Calu3 (cell line): ENCODE results near the gene GALNT6. TPM values are rescaled to one million over a fixed set of nuclear protein-coding genes. Genes with fewer than 3 reads are reported as not detected.

Source experiments
- BruUV-seq: library from RNA; stranded (reverse); fragments of 400-500 nt; replicated peaks from 2 replicates; lab custom pipeline; 2021; lab: Mats Ljungman, UMichigan
- CTCF ChIA-PET: fragments of 300-600 bp; sonication (Branson Sonifier 250); formaldehyde crosslinking; loops from one replicate; lab custom pipeline; 2022; ENCODE audit warnings: antibody characterized with exemption; lab: Charles Lee
- DNase-seq: peaks from one replicate; pipeline ENCODE4 v3.0.0; 2022
- H3K27ac Mint-ChIP-seq: one replicate; pipeline ENCODE4 v1.8.0; 2022; ENCODE audit warnings: mixed read lengths; ENCODE audit not compliant: unreplicated experiment
- H3K27me3 Mint-ChIP-seq: one replicate; pipeline ENCODE4 v1.8.0; 2022; ENCODE audit warnings: mixed read lengths; ENCODE audit not compliant: unreplicated experiment
- H3K36me3 Mint-ChIP-seq: one replicate; pipeline ENCODE4 v1.8.0; 2022; ENCODE audit warnings: mild to moderate bottlenecking, moderate library complexity, mixed read lengths; ENCODE audit not compliant: insufficient read depth, unreplicated experiment
- H3K4me1 Mint-ChIP-seq: one replicate; pipeline ENCODE4 v1.8.0; 2022; ENCODE audit warnings: mild to moderate bottlenecking, low read depth, mixed read lengths; ENCODE audit not compliant: unreplicated experiment
- H3K4me3 Mint-ChIP-seq: one replicate; pipeline ENCODE4 v1.8.0; 2022; ENCODE audit warnings: mild to moderate bottlenecking, low read depth, moderate library complexity, mixed read lengths; ENCODE audit not compliant: unreplicated experiment
- H3K9me3 Mint-ChIP-seq: one replicate; pipeline ENCODE4 v1.8.0; 2022; ENCODE audit warnings: low read depth, mixed read lengths; ENCODE audit not compliant: unreplicated experiment
- intact Hi-C: fragments of 100-400 bp; cut with micrococcal nuclease; formaldehyde crosslinking; loops from one replicate; pipeline ENCODE4 v1.10.0; 2022; ENCODE audit not compliant: unreplicated experiment
- total RNA-seq: library from RNA; stranded (reverse); gene quantifications from 2 replicates; pipeline ENCODE4 v1.2.3, GENCODE V29; 2022
- TF ChIP-seq, protein P1 (sequence below): fragments of 200-600 bp; IDR thresholded peaks from one replicate; pipeline ENCODE4 v1.8.0; 2022; ENCODE audit warnings: antibody characterized with exemption; ENCODE audit not compliant: unreplicated experiment

Gene GALNT6
- total RNA-seq, 1 experiment from 2014 or later: 45.3 TPM

DNA sequence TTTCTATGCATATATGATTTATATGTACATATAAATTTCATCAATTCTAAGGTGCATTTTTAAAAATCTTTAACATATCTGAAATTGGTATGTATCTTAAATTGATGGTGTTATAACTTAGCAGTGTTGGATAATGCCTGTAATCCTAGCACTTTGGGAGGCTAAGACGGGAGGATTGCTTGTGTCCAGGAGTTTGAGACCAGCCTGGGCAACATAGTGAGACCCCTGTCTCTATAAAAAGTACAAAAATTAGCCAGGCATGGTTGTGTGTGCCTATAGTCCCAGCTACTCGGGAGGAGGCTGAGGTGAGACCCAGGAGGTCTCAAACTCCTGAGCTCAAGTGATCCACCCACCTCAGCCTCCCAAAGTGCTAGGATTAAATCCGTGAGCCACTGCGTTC is 6.5 kb upstream of the GALNT6 start:
- CTCF ChIA-PET: no interaction called here
- Mint-ChIP-seq H3K4me1 (peaks cover 7% of the 10 kb centered on the region), H3K36me3 (peaks cover 7% of the 10 kb centered on the region), H3K4me3 (no peak overlapping the region), H3K27me3 (no peaks in the 10 kb centered on the region), H3K27ac (no peak overlapping the region), H3K9me3 (no peaks in the 10 kb centered on the region)
- no TSS peak for BruUV-seq
- intact Hi-C loops: no loop called here
- TF ChIP-seq, protein P1, sequence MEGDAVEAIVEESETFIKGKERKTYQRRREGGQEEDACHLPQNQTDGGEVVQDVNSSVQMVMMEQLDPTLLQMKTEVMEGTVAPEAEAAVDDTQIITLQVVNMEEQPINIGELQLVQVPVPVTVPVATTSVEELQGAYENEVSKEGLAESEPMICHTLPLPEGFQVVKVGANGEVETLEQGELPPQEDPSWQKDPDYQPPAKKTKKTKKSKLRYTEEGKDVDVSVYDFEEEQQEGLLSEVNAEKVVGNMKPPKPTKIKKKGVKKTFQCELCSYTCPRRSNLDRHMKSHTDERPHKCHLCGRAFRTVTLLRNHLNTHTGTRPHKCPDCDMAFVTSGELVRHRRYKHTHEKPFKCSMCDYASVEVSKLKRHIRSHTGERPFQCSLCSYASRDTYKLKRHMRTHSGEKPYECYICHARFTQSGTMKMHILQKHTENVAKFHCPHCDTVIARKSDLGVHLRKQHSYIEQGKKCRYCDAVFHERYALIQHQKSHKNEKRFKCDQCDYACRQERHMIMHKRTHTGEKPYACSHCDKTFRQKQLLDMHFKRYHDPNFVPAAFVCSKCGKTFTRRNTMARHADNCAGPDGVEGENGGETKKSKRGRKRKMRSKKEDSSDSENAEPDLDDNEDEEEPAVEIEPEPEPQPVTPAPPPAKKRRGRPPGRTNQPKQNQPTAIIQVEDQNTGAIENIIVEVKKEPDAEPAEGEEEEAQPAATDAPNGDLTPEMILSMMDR: no peak
- DNase-seq: no peak

DNA sequence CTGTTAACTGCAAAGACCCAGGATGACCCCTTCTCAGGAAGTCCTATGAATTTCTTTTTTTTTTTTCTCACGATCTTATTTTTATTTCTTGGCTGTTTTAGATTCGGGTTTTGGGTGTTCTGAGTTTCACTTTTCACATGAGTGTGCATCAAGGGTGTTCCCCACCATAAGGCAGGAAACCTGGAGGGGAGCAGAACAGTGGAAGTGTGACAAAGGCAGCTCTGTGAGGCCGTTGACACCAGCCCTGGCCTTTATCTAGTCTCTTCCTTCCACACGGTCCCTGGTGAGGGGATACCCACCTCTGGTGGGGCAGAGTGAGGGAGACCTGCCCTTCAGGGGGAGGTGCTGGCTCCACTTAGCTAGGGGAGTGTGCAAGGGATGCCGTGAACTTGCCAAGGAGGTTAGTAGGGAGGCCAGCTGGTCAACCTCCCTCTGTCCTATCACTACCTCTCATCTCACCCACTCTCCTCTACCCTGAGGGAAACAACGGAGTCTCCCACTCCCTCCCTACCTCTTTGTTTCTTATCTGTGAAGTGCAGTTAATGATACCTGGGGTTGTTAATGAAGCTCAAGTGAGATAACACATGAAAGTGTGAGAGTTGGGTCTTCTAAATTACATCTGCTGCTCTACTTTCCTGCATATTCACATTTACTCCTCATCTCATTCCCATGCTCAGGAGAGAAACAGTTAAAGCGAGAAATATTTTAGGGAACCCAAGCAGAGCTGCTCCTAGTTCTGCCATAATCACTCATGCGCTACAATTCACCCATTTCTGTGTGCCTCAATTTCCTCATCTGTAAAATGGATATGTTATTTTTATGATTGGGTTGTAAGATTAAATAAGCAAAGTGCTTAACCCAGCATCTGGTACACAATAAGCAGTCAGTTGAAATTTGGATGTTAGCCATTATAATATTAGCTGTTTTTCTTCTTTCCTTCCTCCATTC is 4.4 kb upstream of the GALNT6 start:
- Mint-ChIP-seq H3K9me3 (no peaks in the 10 kb centered on the region), H3K4me3 (no peak overlapping the region), H3K36me3 (peaks cover 28% of the 10 kb centered on the region), H3K4me1 (peaks cover 9% of the 10 kb centered on the region), H3K27ac (no peak overlapping the region), H3K27me3 (no peaks in the 10 kb centered on the region)
- intact Hi-C loops: no loop called here
- CTCF ChIA-PET: interaction anchor here (0.7 kb wide), 3 partner anchors 15 to 239 kb away, joined by 3 to 5 read pairs (median 3); no protein-coding TSS in a partner anchor
- no TSS peak for BruUV-seq
- TF ChIP-seq, protein P1: no peak
- no peak for DNase-seq

DNA sequence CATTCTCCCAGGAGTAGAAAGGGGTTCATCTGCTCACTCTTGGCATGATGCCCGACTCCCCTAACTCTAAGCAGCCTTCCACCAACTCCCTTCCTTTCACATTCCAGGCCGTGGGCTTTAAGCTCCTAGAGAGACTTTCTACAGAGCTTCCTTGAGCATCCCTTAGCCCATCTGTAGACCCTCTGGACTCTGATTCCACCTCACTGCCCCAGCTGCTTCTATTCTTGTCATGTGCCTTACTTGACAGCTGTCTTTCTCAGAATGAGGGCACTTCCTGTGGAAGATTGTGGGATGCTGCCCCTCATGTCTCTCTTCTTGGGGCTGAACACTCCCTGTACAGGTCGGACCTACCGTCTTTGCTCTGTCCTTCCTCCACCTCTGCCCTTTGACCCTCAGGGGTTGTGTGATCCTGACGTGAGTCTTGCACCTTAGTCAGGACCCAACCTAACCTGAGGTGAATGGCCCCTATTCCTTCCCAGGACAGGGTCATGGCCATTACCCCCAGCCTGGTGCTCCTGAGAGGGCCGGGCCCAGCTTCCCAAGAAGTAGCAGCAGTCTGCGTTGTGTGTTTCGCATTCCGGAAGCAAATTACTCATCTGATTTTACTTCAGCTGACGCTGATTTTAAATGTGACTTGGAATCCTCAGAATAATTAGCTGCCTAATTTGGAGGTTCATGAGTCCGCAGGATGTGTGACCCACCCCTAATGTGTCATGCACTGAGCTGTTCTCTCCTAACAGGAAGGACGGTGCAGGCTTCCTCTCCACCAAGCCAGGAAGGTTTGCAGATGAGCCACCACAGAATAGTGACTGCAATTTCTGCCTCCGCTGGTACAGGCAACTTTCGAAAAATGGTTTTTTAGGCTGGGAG is 2.7 kb upstream of the GALNT6 start:
- CTCF ChIA-PET: no interaction called here
- Mint-ChIP-seq H3K27ac (no peak overlapping the region), H3K9me3 (no peaks in the 10 kb centered on the region), H3K4me3 (no peak overlapping the region), H3K36me3 (peaks cover 32% of the 10 kb centered on the region), H3K27me3 (no peaks in the 10 kb centered on the region), H3K4me1 (peaks cover 13% of the 10 kb centered on the region)
- TF ChIP-seq, protein P1: no peak
- no TSS peak for BruUV-seq
- intact Hi-C loops: no loop called here
- DNase-seq: no peak

DNA sequence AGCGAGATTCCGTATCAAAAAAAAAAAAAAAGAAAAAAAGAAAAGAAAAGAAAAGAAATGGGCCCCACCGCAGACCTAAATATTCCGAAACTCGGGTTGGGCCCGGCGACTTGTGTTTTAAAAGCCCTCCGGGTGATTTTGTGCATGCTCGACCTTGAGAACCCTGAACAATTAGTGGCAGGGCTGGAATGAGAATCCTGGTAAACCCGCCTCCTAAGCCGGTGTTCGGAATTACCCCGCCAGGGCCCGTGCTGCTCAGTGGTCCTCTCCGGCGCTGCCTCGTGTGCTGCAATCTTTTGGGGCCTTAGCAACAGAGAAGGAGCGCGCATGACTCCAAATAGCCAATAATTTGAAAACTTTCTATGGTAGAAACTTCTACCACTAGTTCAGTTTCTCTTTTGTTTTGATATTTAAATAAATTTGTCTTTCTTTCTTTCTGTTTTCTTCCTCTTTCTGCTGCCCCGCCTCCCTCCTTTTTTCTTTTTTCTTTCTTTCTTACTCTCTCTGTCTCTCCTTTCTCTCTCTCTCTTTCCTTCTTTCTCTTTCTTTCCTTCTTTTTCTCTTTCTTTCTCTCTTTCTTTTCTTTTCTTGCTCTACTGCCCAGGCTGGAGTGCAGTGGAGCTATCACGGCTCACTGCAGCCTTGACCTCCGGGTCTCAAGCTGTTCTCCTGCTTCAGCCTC is 1.5 kb upstream of the GALNT6 start:
- peaks cover 25% of the 10 kb centered on the region for H3K4me1 Mint-ChIP-seq
- intact Hi-C loops: no loop called here
- TF ChIP-seq, protein P1: no peak
- H3K27me3 Mint-ChIP-seq: no peaks in the 10 kb centered on the region
- peaks cover 32% of the 10 kb centered on the region for H3K36me3 Mint-ChIP-seq
- H3K4me3 Mint-ChIP-seq: peak overlapping the region; percentile 81
- DNase-seq: peak; percentile 16
- no TSS peak for BruUV-seq
- no peaks in the 10 kb centered on the region for H3K9me3 Mint-ChIP-seq
- CTCF ChIA-PET: interaction anchor here (0.7 kb wide), 2 partner anchors 142 to 362 kb away, joined by 4 read pairs; no protein-coding TSS in a partner anchor
- peak overlapping the region; percentile 36 for H3K27ac Mint-ChIP-seq
